ENCODE data around the gene SLC16A5.
"Not testable (repeated sequence)": the region's sequence is repeated elsewhere in the genome, so short reads cannot be mapped to it uniquely, and the experiment has no call there.

The SLC16A5 gene

GRCh38 chr17:75113798-75114551 is 26.2 kb downstream of the SLC16A5 start:
- peak; percentile 91 to 95 for DNase-seq

DNA sequence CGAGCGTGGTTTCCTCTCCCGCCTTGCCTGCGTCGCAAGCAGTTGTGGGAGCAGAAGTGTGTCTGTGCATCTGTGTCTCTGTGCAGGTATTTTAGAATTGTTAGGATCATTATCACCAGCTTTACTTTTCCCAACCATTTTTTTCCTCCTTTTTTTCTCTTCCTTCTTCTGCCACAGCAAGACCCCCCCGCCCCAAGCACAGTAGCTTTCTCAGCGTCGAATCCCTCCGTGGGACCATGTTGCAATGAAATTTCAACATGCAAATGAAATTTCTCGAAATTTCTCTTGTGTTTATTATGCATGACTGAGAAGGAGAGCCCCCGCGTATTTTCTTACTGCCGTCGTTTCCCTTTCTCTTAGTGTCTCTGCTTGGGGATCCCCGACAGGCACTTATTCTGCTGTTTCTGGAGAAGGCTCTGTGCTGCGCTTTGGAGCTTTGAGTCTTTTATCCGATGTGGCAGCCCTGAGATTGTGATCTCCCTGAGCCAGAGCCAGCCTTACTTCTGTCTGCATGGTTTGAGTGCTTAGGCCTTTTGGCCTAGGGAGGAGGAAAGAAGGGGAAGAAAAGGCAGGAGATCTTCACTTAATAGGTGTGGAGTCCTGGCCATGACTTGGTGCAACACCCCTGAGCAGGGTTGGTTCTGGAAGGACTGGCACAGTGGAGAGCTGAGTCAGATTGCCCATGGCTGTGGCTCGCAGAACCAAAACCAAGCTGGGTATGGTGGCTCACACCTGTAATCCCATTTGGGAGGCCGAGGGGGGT is 27.0 kb downstream of the SLC16A5 start:
- DNase-seq = peak in 1 of 2 experiments; percentile 36

GRCh38 chr17:75115555-75115954 is 27.8 kb downstream of the SLC16A5 start:
- DNase-seq = no peak

GRCh38 chr17:75116737-75117136 is 29.0 kb downstream of the SLC16A5 start:
- DNase-seq = no peak

GRCh38 chr17:75118307-75118706 is 30.6 kb downstream of the SLC16A5 start:
- DNase-seq = no peak

- DNase-seq = peak; percentile 66 to 71
These were observed 36.5 kb downstream of the SLC16A5 start for GRCh38 chr17:75124041-75124818.

GRCh38 chr17:75124819-75125162 is 37.0 kb downstream of the SLC16A5 start:
- DNase-seq = no peak

GRCh38 chr17:75125984-75126383 is 38.2 kb downstream of the SLC16A5 start:
- no peak for DNase-seq

- DNase-seq = no peak
These were observed 39.2 kb downstream of the SLC16A5 start for GRCh38 chr17:75126954-75127353.

DNA sequence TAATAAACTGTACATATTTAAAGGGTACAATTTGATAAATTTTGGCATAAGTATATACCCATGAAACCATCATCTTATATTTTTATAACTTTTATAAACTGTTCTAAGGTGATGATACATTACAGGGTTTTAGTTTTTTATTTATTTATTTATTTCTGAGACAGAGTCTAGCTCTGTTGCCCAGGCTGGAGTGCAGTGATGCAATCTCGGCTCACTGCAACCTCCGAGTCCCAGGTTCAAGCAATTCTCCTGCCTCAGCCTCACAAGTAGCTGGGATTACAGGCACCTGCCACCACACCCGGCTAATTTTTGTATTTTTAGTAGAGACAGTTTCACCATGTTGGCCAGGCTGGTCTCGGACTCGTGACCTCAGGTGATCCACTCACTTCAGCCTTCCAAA is 40.2 kb downstream of the SLC16A5 start:
- not testable (repeated sequence) for DNase-seq

DNA sequence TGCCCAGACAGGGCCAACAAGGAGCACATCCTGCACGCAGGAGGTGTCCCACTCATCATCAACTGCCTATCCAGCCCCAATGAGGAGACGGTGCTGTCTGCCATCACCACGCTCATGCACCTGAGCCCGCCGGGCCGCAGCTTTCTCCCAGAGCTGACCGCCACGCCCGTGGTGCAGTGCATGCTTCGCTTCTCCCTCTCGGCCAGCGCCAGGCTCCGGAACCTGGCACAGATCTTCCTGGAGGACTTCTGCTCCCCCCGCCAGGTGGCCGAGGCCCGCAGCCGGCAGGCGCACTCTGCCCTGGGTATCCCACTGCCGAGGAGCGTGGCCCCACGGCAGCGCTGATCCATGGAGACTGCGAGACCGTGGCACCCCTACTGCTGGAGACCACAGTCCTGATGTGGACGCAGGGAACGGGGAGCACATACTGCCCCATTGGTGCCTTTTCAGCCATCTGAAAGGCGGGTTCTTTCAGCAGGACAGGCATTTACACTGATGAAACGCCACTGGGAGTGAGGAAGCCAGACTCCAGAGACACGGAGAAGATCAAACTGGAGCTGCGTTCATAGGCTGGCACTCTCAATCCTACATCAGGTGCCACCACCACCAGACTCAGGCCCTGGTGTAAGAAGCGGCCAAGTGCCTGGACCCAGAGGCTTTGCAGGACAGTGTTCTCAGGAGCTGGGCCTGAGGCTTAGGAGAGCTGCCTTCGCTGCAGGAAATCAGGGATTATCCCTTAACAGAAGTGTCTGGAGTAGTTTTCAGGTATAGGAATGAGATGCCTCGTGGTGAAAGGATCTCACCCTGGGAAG is 41.1 kb downstream of the SLC16A5 start:
- DNase-seq = no peak

DNA sequence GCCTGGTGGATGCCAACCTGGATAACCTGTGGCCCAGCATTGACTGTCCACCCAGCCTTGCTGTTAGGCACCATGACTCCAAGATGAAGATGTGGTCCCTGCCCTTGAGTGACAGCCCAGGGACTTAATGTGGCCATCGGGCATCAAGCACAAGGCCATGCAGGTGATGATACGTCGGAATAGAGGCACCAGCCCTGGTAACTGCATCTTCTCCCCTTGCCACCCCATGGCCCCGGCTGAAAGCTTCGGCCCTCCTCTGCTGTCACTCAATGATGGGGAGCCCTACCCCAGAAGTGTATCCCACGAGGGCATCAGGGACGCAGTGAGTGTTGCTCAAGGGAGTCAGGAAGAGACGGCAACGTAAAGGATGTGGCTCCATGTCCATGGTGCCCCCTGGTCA is 41.8 kb downstream of the SLC16A5 start:
- no peak for DNase-seq

DNA sequence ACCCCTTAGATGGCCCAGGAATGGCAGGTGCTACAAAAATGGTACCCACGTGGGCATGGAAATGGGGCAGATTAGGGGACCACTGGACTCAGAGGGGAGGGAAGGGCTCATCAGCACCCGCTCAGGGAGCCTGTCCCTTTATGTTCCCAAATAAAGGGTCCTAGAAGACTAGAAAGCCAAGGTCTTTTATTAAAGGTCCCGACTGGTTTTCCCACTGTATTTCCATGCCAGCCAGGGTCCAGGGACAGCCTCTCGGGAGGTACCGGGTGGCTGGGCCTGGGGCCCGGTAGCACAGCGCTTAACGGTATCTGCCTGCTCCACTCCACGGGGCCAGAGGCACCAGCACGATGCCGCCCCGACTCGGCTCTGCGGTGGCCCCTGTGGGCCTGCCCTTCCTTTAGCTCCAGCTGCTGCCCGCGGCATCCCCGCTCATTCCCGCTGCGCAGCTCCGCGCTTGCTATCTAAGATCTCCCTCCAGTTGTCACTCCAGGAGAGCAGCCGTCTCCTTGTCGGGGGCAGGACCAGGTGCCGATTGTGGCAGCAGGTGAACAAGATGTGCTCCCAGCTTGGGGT is 42.4 kb downstream of the SLC16A5 start:
- DNase-seq = no peak

DNA sequence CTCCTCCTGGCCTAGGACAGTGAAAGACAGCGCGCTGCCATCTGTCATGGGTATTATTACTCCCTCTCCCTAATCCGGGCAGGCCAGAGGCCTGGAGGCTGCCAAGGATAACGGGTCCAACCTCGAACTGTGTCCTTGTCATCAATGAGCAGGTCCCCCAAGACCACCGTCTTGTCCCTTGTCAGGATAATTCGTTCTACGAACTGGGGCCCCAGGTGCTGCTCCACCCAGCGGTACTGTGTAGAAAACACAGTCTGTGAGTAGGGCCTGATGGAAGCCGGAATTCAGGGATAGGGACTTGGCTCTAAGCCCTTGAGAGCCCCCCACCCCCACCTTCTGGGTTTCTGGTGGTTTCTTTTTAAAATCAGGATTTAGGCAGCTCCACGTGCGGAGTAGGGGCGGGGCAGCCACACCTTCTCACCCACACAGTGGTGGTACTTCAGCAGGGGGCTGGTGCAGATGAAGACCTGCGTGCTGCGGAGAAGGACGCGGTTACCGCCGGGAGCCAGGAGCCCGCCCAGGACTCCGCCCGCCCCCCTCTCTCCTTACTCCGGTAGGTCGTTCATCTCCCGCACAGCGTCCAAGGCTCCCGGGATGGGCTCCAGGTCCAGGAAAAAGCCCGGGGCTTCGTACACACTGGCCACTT is 43.0 kb downstream of the SLC16A5 start:
- DNase-seq = peak; percentile 54 to 59

- peak; percentile 81 to 84 for DNase-seq
These were observed 43.7 kb downstream of the SLC16A5 start, which contains the start of gene NT5C for GRCh38 chr17:75131278-75132017. NT5C (minus strand) TSS chr17:75131742; CDS start chr17:75131707, 35 bp downstream.

- DNase-seq = not testable (repeated sequence)
These were observed 44.6 kb downstream of the SLC16A5 start for GRCh38 chr17:75132018-75133000.

DNA sequence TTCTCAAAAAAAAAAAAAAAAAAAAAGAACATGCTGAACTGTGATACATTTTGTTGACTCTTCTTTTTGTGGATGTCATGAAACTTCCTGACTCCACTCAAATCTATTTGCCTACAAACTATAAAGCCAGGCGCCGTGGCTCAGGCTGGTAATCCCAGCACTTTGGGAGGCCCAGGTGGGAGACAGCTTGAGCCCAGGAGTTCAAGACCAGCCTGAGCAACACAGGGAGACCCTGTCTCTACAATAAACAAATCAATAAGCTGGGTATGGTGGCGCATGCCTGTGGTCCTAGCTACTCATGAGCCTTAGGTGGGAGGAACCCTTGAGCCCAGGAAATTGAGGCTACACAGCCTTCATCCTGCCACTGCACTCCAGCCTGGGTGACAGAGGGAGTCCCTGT is 45.2 kb downstream of the SLC16A5 start:
- DNase-seq = no peak

DNA sequence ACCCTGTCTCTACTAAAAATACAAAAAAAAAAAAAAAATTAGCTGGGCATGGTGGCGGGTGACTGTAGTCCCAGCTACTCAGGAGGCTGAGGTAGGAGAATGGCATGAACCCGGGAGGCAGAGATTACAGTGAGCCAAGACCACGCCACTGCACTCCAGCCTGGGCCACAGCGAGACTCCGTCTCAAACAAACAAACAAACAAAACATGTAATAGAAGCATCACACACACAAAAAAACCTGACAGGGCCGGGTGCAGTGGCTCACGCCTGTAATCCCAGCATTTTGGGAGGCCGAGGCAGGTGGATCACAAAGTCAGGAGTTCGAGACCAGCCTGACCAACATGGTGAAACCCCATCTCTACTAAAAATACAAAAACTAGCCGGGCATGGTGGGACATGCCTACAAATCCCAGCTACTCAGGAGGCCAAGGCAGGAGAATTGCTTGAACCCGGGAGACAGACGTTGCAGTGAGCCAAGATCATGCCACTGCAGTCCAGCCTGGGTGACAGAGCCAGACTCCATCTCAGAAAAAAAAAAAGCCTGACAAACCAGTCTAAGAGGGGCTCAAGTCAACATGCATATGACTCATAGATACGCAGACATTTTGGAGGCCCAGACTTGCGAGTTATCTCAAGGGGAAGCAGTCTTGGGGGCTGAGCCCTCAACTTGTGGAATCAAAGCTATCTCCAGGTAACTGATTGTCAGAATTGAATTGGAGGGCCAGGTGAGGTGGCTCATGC is 46.0 kb downstream of the SLC16A5 start:
- not testable (repeated sequence) for DNase-seq

GRCh38 chr17:75135452-75135851 is 47.7 kb downstream of the SLC16A5 start:
- DNase-seq = no peak

All from activated CD4-positive, alpha-beta T cell treated with anti-CD3 and anti-CD28 coated beads, Interleukin-2, amount 50 U/mL, for 48 hours (primary cell).